Measurements from ENCODE around the gene WEE2.
A peak's percentile ranks its signal among the peaks of the same experiment; 100 is the strongest.

WEE2 gene

DNA sequence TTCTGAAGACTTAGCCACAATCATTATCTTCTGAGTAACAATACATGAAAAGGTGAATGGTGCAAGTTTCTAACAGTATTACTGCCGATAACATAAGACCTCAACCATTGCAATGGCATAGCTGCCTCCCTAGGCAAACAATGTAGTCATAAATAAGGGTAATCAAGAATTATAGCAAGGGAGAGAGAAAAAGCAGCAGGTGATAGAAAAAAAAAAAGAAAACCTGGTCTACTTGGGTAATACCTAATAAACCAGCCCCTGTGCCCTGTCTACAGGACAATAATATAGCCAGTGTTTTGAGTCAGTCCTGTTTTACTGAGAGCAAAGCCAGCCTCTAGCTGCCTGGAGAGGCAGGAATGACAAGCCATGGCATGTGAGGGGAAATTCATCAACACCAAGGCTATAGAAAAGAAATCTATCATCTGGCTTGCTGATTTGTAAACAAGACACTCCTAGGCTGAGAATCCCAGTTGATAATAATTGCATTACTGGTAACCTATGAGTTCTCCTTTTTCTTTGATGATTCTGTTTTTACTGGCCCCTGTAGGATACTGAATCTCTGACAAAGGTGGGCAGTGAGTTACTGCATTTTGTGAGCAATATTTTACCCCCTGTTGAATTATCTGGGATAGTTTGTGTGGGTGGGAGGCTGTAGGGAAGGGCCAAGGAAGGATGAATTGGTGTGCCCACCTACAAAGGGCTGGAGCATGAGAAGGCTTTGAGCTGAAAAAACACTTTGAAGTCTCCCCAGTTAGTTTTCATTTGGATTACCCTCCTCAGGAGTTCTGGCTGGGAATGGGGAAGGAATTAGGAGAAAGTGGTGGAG lies 1.7 kb upstream of the WEE2 start:
- Histone ChIP-seq H3K36me3 (ENCODE audit: control insufficient read depth in 2 of 2, insufficient read depth in 1 of 2, low read length in 2 of 2) (no peaks in the 10 kb centered on the region), H3K9me3 (ENCODE audit: control insufficient read depth, insufficient read depth, low read depth, low read length) (no peaks in the 10 kb centered on the region), H3K4me3 (ENCODE audit: low read depth, low read length) (no peak overlapping the region), H3K4me1 (ENCODE audit: control insufficient read depth, insufficient read depth, low read length) (no peaks in the 10 kb centered on the region), H3K27ac (ENCODE audit: extremely low read depth, low read depth, low read length) (no peak overlapping the region)
- POLR2A ChIA-PET: no interaction called here
- TF ChIP-seq ZFHX2 (tag by site-specific recombination; conservative IDR thresholded peaks at IDR 0.05): peak; percentile 68
- no peak for TF ChIP-seq GFI1B (tag by site-specific recombination; IDR thresholded peaks at IDR 0.05)
- peak; percentile 67 for TF ChIP-seq EGR2 (tag by site-specific recombination; IDR thresholded peaks at IDR 0.05; ENCODE audit: low read depth)
- CTCF ChIA-PET: no interaction called here

- H3K9me3 ChIP-seq (ENCODE audit: control insufficient read depth, insufficient read depth, low read depth, low read length): no peaks in the 10 kb centered on the region
- CTCF ChIA-PET: interaction anchor here (0.7 kb wide), 1 partner anchor 48 kb away, joined by 3 read pairs; no protein-coding TSS in a partner anchor
- TF ChIP-seq ZNF274 (IDR thresholded peaks at IDR 0.05; ENCODE audit: low read length) (no peak), ZNF274 (tag by site-specific recombination; IDR thresholded peaks at IDR 0.05; ENCODE audit: borderline replicate concordance) (no peak), REST (tag by site-specific recombination; IDR thresholded peaks at IDR 0.05) (no peak), ZFP37 (tag by site-specific recombination; IDR thresholded peaks at IDR 0.05) (no peak), ZNF677 (tag by site-specific recombination; IDR thresholded peaks at IDR 0.05) (no peak), ZNF174 (tag by site-specific recombination; IDR thresholded peaks at IDR 0.05) (no peak), BCL11B (tag by site-specific recombination; IDR thresholded peaks at IDR 0.05; ENCODE audit: low read depth) (no peak), ZNF211 (tag by site-specific recombination; IDR thresholded peaks at IDR 0.05; ENCODE audit: low read depth) (no peak), KLF8 (tag by site-specific recombination; IDR thresholded peaks at IDR 0.05) (no peak), ZNF514 (tag by site-specific recombination; IDR thresholded peaks at IDR 0.05) (no peak)
- TF ChIP-seq, protein P1, sequence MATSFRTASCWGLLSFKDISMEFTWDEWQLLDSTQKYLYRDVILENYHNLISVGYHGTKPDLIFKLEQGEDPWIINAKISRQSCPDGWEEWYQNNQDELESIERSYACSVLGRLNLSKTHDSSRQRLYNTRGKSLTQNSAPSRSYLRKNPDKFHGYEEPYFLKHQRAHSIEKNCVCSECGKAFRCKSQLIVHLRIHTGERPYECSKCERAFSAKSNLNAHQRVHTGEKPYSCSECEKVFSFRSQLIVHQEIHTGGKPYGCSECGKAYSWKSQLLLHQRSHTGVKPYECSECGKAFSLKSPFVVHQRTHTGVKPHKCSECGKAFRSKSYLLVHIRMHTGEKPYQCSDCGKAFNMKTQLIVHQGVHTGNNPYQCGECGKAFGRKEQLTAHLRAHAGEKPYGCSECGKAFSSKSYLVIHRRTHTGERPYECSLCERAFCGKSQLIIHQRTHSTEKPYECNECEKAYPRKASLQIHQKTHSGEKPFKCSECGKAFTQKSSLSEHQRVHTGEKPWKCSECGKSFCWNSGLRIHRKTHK (tag by site-specific recombination; IDR thresholded peaks at IDR 0.05): no peak
- TF ChIP-seq, protein P2, sequence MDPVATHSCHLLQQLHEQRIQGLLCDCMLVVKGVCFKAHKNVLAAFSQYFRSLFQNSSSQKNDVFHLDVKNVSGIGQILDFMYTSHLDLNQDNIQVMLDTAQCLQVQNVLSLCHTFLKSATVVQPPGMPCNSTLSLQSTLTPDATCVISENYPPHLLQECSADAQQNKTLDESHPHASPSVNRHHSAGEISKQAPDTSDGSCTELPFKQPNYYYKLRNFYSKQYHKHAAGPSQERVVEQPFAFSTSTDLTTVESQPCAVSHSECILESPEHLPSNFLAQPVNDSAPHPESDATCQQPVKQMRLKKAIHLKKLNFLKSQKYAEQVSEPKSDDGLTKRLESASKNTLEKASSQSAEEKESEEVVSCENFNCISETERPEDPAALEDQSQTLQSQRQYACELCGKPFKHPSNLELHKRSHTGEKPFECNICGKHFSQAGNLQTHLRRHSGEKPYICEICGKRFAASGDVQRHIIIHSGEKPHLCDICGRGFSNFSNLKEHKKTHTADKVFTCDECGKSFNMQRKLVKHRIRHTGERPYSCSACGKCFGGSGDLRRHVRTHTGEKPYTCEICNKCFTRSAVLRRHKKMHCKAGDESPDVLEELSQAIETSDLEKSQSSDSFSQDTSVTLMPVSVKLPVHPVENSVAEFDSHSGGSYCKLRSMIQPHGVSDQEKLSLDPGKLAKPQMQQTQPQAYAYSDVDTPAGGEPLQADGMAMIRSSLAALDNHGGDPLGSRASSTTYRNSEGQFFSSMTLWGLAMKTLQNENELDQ (tag by site-specific recombination; IDR thresholded peaks at IDR 0.05; ENCODE audit: low read depth): no peak
- no peaks in the 10 kb centered on the region for H3K36me3 ChIP-seq (ENCODE audit: control insufficient read depth in 2 of 2, insufficient read depth in 1 of 2, low read length in 2 of 2)
- H3K4me3 ChIP-seq (ENCODE audit: low read depth, low read length): no peak overlapping the region
- H3K4me1 ChIP-seq (ENCODE audit: control insufficient read depth, insufficient read depth, low read length): no peaks in the 10 kb centered on the region
- POLR2A ChIA-PET: interaction anchor here (0.9 kb wide), 1 partner anchor 8 kb away, joined by 3 read pairs; the partner anchor contains the start of gene DENND11
- H3K27ac ChIP-seq (ENCODE audit: extremely low read depth, low read depth, low read length): no peak overlapping the region
Measured at GRCh38 chr7:141709318-141709717, 1.2 kb downstream of the WEE2 start.

Data from HEK293 (cell line).